Measurements from ENCODE around the gene CTTN. TPM values are rescaled to one million over a fixed set of nuclear protein-coding genes. Genes with fewer than 3 reads are reported as not detected.

Gene CTTN
- total RNA-seq, 1 donor: 16.5 TPM

DNA sequence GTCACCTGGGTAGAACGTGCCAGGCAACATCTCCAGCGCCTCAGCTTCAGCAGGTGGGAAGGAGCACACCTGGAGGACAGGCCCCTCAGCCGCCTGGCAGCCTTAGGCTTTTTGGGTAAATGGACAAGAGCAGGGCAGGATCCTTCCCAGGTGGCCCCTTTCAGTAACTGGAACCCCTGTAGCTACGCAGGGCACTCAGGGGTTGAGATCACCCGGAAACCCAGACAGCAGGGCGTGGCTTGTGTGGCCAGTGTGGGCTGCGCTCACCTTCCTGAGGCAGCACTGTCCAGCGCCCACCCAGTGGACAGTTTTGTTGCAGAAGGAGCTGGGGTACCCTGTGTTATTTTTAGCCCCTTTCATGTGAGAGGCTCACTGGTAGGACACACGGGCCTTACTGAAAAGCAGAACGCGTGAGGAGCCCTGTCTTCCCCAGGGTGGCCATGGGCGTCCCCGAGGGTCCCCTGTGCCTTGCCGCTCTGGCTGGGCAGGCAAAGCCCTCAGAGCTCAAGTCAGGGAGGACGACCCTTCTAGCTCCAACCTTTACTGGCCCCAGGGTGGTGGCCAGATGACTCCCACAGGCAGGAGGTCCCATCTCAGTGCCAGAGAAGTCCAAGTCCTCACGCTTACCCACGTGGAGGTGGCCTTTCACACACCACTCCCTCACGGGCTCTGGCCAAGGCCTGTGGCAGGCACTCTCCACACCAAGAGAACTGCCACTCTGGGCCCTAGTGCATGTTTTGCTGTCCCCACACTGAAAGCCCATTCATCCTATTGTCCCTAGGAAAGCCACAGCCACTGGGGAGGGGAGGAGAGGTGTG lies 75.8 kb downstream of the CTTN start:
- H3K4me3 ChIP-seq (ENCODE audit: low read length): no peak overlapping the region
- H3K27me3 ChIP-seq (ENCODE audit: insufficient read depth, low read length): no peaks in the 10 kb centered on the region
- no peaks in the 10 kb centered on the region for H3K9me3 ChIP-seq (ENCODE audit: low read depth, low read length)
- no peaks in the 10 kb centered on the region for H3K4me1 ChIP-seq (ENCODE audit: insufficient read depth, low read length)

DNA sequence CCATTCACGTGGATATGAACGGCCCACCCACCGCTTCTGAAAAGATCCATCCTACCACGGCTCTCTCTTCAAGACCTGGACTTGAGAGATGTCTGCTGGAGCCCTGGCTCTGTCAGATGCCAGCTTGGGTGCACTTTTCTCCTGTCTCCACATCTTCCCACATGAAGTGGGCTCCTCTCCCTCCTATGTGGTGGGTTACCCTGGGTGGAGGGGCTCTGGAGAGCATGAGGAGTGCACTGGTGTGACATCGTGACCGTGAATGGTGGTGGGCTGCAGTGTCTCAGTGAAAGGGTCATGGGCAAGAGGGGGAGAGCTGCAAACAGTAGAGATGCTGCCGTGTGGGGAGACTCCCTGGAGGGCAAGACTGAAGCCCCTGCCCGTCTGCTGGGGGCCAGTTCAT lies 76.4 kb downstream of the CTTN start:
- Histone ChIP-seq H3K27me3 (ENCODE audit: insufficient read depth, low read length) (no peaks in the 10 kb centered on the region), H3K9me3 (ENCODE audit: low read depth, low read length) (no peaks in the 10 kb centered on the region), H3K4me3 (ENCODE audit: low read length) (no peak overlapping the region), H3K4me1 (ENCODE audit: insufficient read depth, low read length) (no peaks in the 10 kb centered on the region)

DNA sequence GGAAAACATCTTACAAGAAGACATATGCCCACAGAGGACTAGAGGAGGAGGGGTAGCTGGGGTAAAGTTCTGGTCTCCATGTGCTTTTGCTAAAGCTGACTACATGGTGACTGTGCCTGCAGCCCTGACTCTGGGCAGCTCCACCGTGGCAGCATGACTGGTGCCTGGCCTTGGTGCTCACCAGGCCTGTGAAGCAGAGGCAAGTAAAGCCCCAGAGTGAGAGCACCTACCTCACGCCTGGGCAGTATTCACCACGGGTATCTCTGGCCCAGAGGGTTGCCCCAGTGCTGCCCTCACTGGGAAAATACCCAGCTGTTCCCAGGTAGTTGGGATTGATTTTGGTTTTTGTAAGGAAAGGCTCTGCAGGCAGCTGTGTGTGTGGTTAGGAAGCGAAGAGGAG lies 78.3 kb downstream of the CTTN start:
- no peaks in the 10 kb centered on the region for H3K27me3 ChIP-seq (ENCODE audit: insufficient read depth, low read length)
- H3K4me1 ChIP-seq (ENCODE audit: insufficient read depth, low read length): no peaks in the 10 kb centered on the region
- H3K4me3 ChIP-seq (ENCODE audit: low read length): no peak overlapping the region
- H3K9me3 ChIP-seq (ENCODE audit: low read depth, low read length): no peaks in the 10 kb centered on the region

DNA sequence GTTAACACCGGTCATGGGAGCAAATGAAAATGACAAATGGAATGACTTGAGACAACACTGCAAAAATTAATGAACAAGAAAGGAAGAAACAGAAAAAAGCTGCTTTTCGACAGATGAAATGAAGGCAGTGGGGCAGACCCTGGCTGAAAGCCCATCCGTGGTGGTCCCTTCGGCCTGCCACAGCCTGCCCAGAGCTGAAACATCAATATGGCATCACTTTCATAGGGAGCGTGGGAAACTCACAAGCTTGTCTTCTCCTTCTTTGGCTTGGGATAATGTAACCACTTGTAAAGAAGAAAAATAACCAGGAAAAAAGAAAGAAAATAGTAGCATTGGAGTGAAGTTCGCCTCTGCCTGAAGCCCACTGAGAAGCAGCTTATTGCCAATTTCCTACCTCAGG lies 78.8 kb downstream of the CTTN start:
- no peak overlapping the region for H3K4me3 ChIP-seq (ENCODE audit: low read length)
- H3K9me3 ChIP-seq (ENCODE audit: low read depth, low read length): no peaks in the 10 kb centered on the region
- no peaks in the 10 kb centered on the region for H3K4me1 ChIP-seq (ENCODE audit: insufficient read depth, low read length)
- no peaks in the 10 kb centered on the region for H3K27me3 ChIP-seq (ENCODE audit: insufficient read depth, low read length)

DNA sequence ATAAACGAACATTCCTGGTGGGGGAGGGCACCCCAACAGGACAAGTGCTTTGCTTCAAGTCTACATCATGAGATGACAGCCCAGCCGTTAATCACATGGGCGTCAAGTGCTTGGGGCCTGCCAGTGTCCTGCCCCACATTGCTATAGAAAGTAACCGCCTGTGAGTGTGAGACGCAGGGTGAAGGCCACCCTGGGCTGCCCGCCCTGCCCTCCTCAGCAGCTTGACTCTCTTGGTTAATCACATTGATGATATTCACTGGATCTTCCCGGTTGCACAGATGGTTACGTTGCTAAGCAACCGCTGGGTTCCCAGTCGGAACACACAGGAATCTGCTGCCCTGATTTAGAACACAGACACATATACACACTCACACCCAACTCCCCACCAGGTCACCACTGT lies 79.3 kb downstream of the CTTN start:
- Histone ChIP-seq H3K4me3 (ENCODE audit: low read length) (no peak overlapping the region), H3K9me3 (ENCODE audit: low read depth, low read length) (no peaks in the 10 kb centered on the region), H3K4me1 (ENCODE audit: insufficient read depth, low read length) (no peaks in the 10 kb centered on the region), H3K27me3 (ENCODE audit: insufficient read depth, low read length) (no peaks in the 10 kb centered on the region)

DNA sequence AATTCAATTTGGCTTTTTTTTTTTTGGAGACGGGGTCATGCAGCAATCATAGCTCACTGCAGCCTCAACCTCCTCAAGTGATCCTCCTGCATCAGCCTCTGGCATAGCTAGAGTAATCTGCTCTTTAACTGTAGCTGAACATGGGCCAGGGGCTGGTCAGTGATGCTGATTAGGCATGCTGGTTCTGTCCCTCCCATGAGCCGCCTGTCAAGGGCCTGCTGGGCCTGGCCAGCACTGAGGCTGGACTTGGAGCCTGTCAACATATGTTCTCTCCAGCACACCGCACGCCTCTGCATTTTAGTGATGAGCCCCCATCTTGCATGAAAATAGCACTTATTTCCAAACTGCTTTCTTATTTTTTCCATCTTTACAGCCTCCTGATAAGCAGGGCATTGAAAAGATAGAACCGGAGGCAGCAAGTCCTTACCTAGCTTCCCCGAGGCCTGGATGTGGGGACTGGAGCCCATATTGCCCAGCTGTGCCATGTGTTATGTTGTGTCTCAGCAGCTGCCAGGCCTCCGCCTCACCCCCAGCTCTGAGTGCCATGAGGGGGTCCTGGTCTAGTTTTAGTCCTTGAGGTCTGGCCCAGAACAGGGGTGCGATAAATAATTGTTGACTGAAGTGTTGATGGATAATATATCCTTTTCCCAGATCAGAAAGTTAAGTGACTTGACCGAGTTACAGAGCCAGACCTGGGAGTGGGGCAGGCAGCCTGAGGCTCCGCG lies 80.0 kb downstream of the CTTN start:
- Histone ChIP-seq H3K4me3 (ENCODE audit: low read length) (no peak overlapping the region), H3K4me1 (ENCODE audit: insufficient read depth, low read length) (no peaks in the 10 kb centered on the region), H3K9me3 (ENCODE audit: low read depth, low read length) (no peaks in the 10 kb centered on the region), H3K27me3 (ENCODE audit: insufficient read depth, low read length) (no peaks in the 10 kb centered on the region)

DNA sequence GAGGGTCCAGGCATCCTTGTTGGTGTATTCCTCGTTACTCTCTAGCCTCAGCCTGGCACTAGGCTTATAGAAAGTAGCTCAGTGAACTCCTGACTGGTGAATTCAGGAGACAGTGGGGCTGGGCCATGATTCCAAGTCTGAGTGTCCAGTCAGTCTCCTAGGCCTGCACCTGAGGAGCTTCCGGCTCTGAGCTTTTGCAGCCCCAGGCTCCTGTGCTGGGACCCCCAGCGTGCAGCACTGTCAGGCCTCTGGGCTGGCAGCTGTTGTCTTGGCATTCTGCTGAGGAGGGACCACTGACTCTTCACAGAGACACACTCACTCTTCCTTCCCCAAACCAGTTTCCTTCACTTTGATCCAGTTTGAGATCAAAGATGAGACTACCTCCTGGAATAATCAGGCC lies 82.4 kb downstream of the CTTN start:
- Histone ChIP-seq H3K9me3 (ENCODE audit: low read depth, low read length) (no peaks in the 10 kb centered on the region), H3K4me3 (ENCODE audit: low read length) (no peak overlapping the region), H3K27me3 (ENCODE audit: insufficient read depth, low read length) (no peaks in the 10 kb centered on the region), H3K4me1 (ENCODE audit: insufficient read depth, low read length) (no peaks in the 10 kb centered on the region)

DNA sequence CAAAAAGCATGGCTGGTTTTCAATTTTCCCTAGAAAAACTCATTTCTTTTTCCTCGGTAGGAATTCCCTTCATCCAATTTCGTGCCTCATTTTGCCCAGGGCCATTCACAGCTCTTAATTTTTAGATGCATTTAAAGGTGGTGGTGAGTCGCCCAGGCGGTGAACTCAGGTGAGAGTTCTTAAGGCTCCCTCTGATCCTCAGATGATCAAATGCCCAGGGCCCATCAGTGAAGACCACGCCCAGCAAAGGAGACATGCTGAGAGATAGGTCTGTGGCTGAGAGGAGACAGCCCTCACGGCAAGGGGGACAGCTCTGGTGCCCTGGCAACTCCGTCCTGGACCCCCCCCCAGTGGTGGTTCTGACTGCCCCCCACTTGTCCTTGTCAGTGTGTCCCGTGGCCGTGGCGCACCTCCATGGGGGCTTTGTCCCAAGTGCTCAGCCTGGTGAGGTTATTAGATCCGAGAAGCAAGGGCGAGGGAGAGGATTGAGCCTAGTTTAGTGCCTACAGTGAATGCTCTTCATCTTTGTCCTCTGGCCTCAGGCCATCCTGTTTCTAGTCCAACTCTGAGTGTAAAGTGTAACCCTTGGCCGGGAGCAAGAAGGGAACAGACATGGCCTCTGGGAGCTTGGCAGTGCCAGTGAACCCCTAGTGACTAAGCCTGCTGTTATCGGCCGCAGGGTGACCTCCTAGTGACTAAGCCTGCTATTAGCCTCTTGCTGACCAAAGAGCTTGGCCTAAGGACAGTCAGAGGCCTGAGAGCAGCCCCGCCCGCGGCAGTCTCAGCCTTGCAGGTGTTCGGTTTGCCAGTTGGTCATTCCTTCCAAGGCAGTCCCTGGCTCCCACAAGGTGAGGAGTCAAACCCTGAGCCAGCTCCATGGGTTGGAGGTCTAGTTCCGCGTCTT lies 83.5 kb downstream of the CTTN start:
- Histone ChIP-seq H3K27me3 (ENCODE audit: insufficient read depth, low read length) (no peaks in the 10 kb centered on the region), H3K9me3 (ENCODE audit: low read depth, low read length) (no peaks in the 10 kb centered on the region), H3K4me1 (ENCODE audit: insufficient read depth, low read length) (no peaks in the 10 kb centered on the region), H3K4me3 (ENCODE audit: low read length) (no peak overlapping the region)

DNA sequence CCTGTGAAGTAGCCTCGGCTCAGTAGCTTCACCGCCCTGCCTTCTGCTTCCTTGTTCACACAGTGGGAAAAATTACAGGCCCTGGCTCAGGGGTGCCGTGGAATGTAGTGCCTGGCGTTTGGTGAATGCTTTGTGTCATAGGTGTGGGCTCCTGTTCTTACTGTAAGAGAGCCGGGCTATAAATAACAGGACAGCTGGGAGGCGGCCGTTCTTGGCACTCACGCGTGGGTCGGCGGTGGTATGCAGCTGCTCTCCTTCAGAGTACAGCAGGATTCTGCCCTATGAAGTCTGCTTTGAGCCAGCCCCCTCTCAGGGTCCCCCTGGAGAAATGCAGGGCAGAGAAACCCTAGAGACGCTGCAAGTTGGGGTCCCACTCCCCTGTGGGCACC lies 84.2 kb downstream of the CTTN start:
- Histone ChIP-seq H3K4me1 (ENCODE audit: insufficient read depth, low read length) (no peaks in the 10 kb centered on the region), H3K9me3 (ENCODE audit: low read depth, low read length) (no peaks in the 10 kb centered on the region), H3K27me3 (ENCODE audit: insufficient read depth, low read length) (no peaks in the 10 kb centered on the region), H3K4me3 (ENCODE audit: low read length) (no peak overlapping the region)

DNA sequence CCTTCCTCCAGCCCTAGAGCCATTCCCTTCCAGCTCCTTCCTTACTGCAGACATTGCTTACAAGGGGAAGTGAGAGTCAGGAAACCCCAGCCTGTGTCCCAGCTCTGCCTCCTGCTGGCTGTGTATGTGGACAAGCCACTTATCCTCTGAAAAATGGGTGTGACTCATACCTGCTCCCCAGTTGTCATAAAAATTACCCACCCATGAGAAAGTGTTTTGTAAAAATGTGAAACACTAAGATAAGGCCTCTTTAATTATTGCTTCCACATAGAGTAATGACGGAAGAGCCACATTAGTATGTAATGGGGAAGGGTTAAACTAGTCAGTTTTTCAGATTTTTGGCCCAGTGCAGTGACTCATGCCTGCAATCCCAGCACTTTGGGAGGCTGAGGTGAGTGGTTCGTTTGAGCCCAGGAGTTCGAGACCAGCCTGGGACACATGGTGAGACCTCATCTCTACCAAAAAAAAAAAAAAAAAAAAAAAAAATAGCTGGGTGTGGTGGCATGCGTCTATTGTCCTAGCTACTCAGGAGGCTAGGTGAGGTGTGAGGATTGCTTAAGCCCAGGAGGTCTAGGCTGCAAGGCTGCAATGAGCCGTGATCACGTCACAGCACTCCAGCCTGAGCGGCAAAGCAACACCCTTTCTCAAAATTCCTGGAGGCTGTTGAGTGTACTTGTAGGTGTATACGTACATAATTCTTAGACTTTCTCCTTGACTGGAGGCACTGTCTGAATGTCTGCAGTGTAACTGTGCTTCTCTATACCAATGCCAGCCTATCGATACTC lies 84.9 kb downstream of the CTTN start:
- H3K27me3 ChIP-seq (ENCODE audit: insufficient read depth, low read length): no peaks in the 10 kb centered on the region
- H3K4me3 ChIP-seq (ENCODE audit: low read length): no peak overlapping the region
- no peaks in the 10 kb centered on the region for H3K9me3 ChIP-seq (ENCODE audit: low read depth, low read length)
- H3K4me1 ChIP-seq (ENCODE audit: insufficient read depth, low read length): no peaks in the 10 kb centered on the region

DNA sequence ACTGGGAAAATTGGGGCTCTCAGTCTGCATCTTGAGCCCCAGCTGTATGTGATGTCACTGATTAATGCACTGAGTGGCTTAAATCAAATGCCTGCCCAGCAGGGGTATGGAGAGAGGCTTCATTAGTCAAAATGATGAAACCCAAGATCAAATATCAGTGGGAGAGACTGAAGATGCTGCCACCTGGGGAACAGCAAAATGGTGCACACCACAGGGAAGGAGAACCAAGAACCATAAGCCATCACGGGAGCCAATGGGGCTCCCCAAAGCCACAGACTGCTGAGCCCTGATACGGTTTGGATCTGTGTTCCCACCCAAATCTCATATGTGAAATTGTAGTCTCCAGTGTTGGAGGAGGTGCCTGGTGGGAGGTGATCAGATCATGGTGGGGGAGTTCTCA lies 85.6 kb downstream of the CTTN start:
- Histone ChIP-seq H3K27me3 (ENCODE audit: insufficient read depth, low read length) (no peaks in the 10 kb centered on the region), H3K9me3 (ENCODE audit: low read depth, low read length) (no peaks in the 10 kb centered on the region), H3K4me3 (ENCODE audit: low read length) (no peak overlapping the region), H3K4me1 (ENCODE audit: insufficient read depth, low read length) (no peaks in the 10 kb centered on the region)

DNA sequence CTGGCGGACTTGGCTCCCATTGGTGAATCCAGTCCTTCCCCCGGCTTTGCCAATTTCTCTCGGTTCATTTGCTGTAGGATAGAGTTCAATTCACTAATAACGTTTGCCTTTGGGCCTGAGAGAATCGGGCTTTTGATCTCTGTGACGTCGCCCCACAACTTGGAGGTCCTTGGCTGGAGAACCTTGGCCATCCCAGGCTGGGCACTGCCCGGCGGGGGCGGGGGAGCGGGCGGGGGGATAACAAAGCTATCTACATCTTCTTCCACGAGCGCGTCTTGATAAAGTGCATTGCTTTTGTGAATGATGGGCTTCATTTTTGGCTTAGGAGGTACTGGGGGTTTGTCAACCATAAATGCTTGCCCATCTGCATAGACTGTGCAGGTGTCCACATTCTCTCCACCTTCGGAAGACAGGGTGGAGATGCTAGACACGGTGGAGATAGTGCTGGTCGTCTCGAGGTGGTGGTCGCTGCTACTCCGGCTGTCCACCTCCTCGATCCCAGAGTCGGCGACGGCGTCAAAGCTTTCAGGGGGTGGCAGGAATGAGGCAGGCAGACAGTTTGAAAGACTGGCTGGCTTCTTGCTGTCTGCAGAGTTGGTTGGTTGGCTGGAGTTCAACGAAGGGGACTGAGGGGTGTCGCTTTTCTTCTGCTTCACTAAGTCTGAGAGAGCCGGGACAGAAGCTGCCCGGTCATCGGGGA lies 87.1 kb downstream of the CTTN start:
- no peaks in the 10 kb centered on the region for H3K27me3 ChIP-seq (ENCODE audit: insufficient read depth, low read length)
- no peak overlapping the region for H3K4me3 ChIP-seq (ENCODE audit: low read length)

DNA sequence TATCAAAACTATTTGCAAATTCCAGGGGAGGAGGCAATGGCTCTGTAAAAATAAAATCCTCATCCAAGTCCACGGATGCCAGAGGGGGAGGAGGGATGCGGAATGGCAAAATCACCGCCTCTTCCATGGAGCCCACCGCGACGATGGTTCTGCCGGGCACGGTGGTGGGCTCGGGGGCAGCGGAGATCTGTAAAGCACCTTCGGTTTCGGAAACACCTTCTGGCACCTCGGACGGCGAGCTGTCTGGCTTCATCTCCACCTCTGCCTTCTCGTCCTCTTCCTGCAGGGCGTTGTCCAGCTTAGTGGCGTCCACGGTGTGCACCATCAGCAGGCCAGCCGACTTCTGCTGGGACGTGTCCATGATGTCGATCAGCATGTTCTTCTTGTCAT lies 87.7 kb downstream of the CTTN start:
- Histone ChIP-seq H3K27me3 (ENCODE audit: insufficient read depth, low read length) (no peaks in the 10 kb centered on the region), H3K9me3 (ENCODE audit: low read depth, low read length) (no peaks in the 10 kb centered on the region), H3K4me3 (ENCODE audit: low read length) (no peak overlapping the region), H3K4me1 (ENCODE audit: insufficient read depth, low read length) (no peaks in the 10 kb centered on the region)

More for the DNA sequence above, 87.1 kb downstream of the CTTN start:
- Histone ChIP-seq H3K9me3 (ENCODE audit: low read depth, low read length) (no peaks in the 10 kb centered on the region), H3K4me1 (ENCODE audit: insufficient read depth, low read length) (no peaks in the 10 kb centered on the region)

Measured in mononuclear cell (primary cell).